ENCODE measurements around the gene GPR27.

GRCh38 chr3:71721002-71721401 lies 32.7 kb upstream of the GPR27 start:
- TF ChIP-seq EZH2 (IDR thresholded peaks at IDR 0.05; ENCODE audit: low read length, unreplicated experiment) (no peak), EZH2phosphoT487 (IDR thresholded peaks at IDR 0.05; ENCODE audit: borderline replicate concordance, low read length) (no peak)
- TF ChIP-seq, protein P1, sequence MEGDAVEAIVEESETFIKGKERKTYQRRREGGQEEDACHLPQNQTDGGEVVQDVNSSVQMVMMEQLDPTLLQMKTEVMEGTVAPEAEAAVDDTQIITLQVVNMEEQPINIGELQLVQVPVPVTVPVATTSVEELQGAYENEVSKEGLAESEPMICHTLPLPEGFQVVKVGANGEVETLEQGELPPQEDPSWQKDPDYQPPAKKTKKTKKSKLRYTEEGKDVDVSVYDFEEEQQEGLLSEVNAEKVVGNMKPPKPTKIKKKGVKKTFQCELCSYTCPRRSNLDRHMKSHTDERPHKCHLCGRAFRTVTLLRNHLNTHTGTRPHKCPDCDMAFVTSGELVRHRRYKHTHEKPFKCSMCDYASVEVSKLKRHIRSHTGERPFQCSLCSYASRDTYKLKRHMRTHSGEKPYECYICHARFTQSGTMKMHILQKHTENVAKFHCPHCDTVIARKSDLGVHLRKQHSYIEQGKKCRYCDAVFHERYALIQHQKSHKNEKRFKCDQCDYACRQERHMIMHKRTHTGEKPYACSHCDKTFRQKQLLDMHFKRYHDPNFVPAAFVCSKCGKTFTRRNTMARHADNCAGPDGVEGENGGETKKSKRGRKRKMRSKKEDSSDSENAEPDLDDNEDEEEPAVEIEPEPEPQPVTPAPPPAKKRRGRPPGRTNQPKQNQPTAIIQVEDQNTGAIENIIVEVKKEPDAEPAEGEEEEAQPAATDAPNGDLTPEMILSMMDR (conservative IDR thresholded peaks at IDR 0.05; ENCODE audit: low read depth, low read length), result no peak

All from PC-3 (cell line).